Right lobe of liver (tissue), 4 donors: ENCODE results near the gene SGCD.

Source experiments
- POLR2A ChIP-seq: fragments of 450-650 bp; IDR thresholded peaks from one replicate; pipeline ENCODE4 v1.6.1; 2017; ENCODE audit warnings: antibody characterized with exemption, mild to moderate bottlenecking
- TF ChIP-seq, protein P1 (sequence below), 4 donors: fragments of 200-600 bp in 3 of 4; fragments of 450-650 bp in 1 of 4; IDR thresholded peaks; one replicate each; pipeline versions ENCODE4 v1.5.1 to v1.8.0; 2016 to 2022; ENCODE audit warnings: antibody characterized with exemption in 4 of 4, mild to moderate bottlenecking in 2 of 4
- donor health status: DM: no; HTN: no; CAD: no.
- donor health status: DM: no; HTN: no; CAD: no.
- donor health status: DM: no; HTN: yes; CAD: no.

DNA sequence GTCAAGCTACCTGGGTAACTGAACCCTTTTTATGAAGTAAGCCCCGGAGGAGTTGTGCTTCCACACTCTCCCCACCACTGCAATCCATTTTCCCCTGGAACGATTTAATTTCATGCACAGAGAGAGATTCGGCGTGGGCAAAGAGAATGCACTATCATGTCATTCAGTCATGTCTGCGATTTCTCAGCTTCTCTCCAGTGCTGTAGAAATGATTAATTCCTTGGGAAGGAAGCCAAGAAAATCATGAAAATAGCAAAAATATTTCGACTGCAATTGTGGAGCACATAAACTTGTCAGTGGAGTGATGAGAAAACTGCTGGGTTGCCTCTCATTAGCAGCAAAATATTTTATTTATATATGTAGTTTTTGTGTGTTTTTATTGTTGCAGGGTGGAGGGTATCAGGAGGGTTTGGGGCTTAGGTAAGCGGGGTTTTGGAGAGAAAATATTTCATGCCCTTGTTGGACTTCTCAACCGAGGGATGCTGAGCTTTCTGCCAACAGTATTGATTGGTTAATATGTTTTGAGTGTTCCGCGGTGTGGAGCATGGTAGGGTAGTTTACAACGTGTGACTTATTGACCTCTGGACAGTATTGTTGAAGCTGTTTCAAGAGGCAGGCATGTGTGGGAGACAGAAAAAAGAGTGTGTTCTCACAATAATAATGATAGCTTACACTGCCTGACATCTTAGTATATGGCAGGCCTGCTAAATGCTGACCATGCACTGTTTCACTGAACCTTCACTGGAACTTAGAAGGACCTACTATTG, 69.3 kb downstream of the SGCD start:
- TF ChIP-seq, protein P1, sequence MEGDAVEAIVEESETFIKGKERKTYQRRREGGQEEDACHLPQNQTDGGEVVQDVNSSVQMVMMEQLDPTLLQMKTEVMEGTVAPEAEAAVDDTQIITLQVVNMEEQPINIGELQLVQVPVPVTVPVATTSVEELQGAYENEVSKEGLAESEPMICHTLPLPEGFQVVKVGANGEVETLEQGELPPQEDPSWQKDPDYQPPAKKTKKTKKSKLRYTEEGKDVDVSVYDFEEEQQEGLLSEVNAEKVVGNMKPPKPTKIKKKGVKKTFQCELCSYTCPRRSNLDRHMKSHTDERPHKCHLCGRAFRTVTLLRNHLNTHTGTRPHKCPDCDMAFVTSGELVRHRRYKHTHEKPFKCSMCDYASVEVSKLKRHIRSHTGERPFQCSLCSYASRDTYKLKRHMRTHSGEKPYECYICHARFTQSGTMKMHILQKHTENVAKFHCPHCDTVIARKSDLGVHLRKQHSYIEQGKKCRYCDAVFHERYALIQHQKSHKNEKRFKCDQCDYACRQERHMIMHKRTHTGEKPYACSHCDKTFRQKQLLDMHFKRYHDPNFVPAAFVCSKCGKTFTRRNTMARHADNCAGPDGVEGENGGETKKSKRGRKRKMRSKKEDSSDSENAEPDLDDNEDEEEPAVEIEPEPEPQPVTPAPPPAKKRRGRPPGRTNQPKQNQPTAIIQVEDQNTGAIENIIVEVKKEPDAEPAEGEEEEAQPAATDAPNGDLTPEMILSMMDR (IDR thresholded peaks at IDR 0.05) = no peak
- no peak for TF ChIP-seq POLR2A
